Activated CD8-positive, alpha-beta T cell treated with anti-CD3 and anti-CD28 coated beads for 36 hours (primary cell): Measurements from ENCODE around the gene RHBG. TPM values are rescaled to one million over a fixed set of nuclear protein-coding genes. Genes with fewer than 3 reads are reported as not detected.
"Not testable (repeated sequence)": the region's sequence is repeated elsewhere in the genome, so short reads cannot be mapped to it uniquely, and the experiment has no call there.

Experiments used
- ATAC-seq: fragments of 200-7000 bp; cut with Tn5 transposase; one replicate; pipeline ENCODE4 v1.10.0; 2021; ENCODE audit warnings: mild to moderate bottlenecking, moderate library complexity
- CTCF ChIA-PET: fragments of 350-600 bp; sonication (Branson Sonifier 250); formaldehyde crosslinking; loops from one replicate; lab custom pipeline; 2021; ENCODE audit warnings: antibody characterized with exemption; lab: Charles Lee
- POLR2A ChIA-PET: fragments of 350-600 bp; sonication (Branson Sonifier 250); formaldehyde crosslinking; loops from one replicate; lab custom pipeline; 2021; ENCODE audit warnings: antibody characterized with exemption; lab: Charles Lee
- DNase-seq: peaks from one replicate; pipeline ENCODE4 v3.0.0-alpha.2; 2020
- H3K27ac Mint-ChIP-seq: one replicate; pipeline ENCODE4 v1.8.0; 2021; ENCODE audit warnings: mild to moderate bottlenecking, mixed read lengths
- H3K27me3 Mint-ChIP-seq: one replicate; pipeline ENCODE4 v1.8.0; 2021; ENCODE audit warnings: mixed read lengths
- H3K36me3 Mint-ChIP-seq: one replicate; pipeline ENCODE4 v1.8.0; 2021; ENCODE audit warnings: low read depth, mixed read lengths
- H3K4me1 Mint-ChIP-seq: one replicate; pipeline ENCODE4 v1.8.0; 2021; ENCODE audit warnings: low read depth, mixed read lengths
- H3K4me3 Mint-ChIP-seq: one replicate; pipeline ENCODE4 v1.8.0; 2021; ENCODE audit warnings: mild to moderate bottlenecking, moderate library complexity, mixed read lengths
- H3K9me3 Mint-ChIP-seq: one replicate; pipeline ENCODE4 v1.8.0; 2021; ENCODE audit warnings: mixed read lengths
- intact Hi-C: fragments of 100-400 bp; cut with micrococcal nuclease; formaldehyde crosslinking; loops from one replicate; pipeline ENCODE4 v1.10.0; 2022
- total RNA-seq, 2 experiments: library from RNA; stranded (reverse); gene quantifications; one replicate each; pipeline ENCODE4 v1.2.3, GENCODE V29; 2021
- TF ChIP-seq, protein P1 (sequence below): fragments of 200-600 bp; IDR thresholded peaks from one replicate; pipeline ENCODE4 v1.8.0; 2022; ENCODE audit warnings: antibody characterized with exemption, mild to moderate bottlenecking

Gene RHBG
- total RNA-seq, 2 experiments from 2014 or later: not detected

DNA sequence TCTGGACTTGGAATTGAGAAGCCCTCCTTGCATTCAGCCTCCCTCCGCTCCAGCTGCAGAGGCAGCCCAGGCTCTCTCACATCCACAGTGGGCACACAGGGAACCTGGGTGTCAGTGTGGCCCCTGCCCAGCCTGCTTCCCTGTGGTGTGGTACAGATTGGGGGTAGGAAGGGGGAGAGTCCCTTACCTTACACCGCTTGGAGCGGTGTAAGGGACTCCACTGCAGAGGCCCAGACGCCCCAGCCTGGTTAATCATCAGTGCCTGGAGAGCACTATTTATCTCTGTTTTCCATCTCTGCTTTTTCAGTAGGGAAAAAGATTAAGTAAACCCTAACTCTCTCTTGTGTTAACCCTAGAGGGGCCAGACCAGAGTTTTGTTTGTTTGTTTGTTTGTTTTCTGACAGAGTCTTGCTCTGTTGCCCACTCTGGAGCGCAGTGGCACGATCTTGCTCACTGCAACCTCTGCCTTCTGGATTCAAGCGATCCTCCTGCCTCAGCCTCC, 803 bp upstream of the RHBG start:
- DNase-seq: no peak

DNA sequence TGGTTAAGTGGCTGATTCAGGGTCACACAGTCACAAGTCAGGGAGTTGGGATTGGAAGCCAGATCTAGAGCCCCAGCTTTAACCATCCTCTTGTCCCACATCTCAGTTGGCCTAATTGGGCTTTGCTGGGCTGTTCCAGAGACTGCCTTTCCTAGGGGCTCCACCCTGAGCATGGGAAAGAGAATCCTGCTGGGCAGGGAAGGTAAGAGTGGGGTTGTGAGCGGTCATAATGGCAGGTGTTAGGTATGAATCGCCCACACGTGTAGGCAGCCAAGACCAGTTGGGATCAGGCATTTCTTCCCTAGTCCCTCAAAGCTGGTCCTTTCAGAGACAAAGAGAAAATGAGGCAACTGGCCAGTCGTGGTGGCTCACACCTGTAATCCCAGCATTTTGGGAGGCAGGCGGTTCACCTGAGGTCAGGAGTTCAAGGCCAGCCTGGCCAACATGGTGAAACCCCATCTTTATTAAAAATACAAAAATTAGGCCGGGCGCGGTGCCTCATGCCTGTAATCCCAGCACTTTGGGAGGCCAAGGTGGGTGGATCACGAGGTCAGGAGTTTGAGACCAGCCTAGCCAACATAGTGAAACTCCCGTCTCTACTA, 775 bp downstream of the RHBG start:
- H3K36me3 Mint-ChIP-seq, H3K4me1 Mint-ChIP-seq, DNase-seq, H3K27ac Mint-ChIP-seq, H3K9me3 Mint-ChIP-seq, intact Hi-C loops, ATAC-seq: not testable (repeated sequence)
- H3K27me3 Mint-ChIP-seq: peaks cover 45% of the 10 kb centered on the region
- POLR2A ChIA-PET: interaction anchor here (0.5 kb wide), 1 partner anchor 56 kb away, joined by 4 read pairs; no protein-coding TSS in a partner anchor
- peak overlapping the region; percentile 7 for H3K4me3 Mint-ChIP-seq
- CTCF ChIA-PET: interaction anchor here (4.6 to 6.1 kb wide), 2 partner anchors 15 to 76 kb away, joined by 26 to 73 read pairs; no protein-coding TSS in a partner anchor

More for the DNA sequence above, 803 bp upstream of the RHBG start:
- no peak overlapping the region for H3K4me3 Mint-ChIP-seq
- peaks cover 2% of the 10 kb centered on the region for H3K4me1 Mint-ChIP-seq
- H3K27ac Mint-ChIP-seq: no peak overlapping the region
- H3K27me3 Mint-ChIP-seq: peaks cover 46% of the 10 kb centered on the region
- no peak for ATAC-seq
- H3K36me3 Mint-ChIP-seq: no peaks in the 10 kb centered on the region
- ChIA-PET POLR2A (no interaction called here), CTCF (interaction anchor here (0.7 to 6.1 kb wide), 2 partner anchors 17 to 78 kb away, joined by 5 to 73 read pairs; no protein-coding TSS in a partner anchor)
- no peaks in the 10 kb centered on the region for H3K9me3 Mint-ChIP-seq
- TF ChIP-seq, protein P1, sequence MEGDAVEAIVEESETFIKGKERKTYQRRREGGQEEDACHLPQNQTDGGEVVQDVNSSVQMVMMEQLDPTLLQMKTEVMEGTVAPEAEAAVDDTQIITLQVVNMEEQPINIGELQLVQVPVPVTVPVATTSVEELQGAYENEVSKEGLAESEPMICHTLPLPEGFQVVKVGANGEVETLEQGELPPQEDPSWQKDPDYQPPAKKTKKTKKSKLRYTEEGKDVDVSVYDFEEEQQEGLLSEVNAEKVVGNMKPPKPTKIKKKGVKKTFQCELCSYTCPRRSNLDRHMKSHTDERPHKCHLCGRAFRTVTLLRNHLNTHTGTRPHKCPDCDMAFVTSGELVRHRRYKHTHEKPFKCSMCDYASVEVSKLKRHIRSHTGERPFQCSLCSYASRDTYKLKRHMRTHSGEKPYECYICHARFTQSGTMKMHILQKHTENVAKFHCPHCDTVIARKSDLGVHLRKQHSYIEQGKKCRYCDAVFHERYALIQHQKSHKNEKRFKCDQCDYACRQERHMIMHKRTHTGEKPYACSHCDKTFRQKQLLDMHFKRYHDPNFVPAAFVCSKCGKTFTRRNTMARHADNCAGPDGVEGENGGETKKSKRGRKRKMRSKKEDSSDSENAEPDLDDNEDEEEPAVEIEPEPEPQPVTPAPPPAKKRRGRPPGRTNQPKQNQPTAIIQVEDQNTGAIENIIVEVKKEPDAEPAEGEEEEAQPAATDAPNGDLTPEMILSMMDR: no peak
- intact Hi-C loops: no loop called here

DNA sequence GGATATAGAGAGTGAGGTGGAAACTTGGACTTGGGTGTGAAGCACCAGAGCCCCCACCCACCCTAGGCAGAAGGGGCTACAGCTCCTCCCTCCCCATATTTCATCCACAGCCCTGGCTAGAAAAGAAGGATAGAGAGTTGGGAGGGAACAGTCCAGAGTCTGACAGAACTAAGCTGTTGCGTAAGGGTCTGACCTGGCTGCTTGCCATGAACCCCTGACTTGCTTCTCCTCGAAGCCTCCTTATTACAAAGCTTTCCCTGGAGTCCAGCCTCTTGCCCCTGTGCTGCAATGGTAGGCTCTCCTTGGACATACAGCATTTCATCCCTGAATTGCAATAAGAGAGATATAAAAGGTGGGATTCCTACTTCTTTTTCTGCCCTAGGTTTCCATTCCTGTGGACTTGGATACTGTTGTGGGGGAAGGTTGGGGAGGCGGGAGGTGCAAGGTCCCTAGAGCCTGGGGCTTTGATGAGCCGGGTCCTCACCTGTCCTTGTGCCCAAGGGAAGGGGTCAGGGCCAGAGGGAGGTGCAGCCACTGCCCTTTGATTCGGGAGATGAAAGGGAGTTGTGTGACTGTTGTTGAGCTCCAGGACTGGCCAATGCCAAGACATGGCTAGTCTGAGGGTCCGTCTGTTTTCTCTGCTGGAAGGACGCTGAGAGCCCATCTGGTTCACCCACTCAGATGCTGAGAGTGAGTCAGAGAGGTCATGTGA, 2.7 kb downstream of the RHBG start:
- TF ChIP-seq, protein P1: no peak
- peak; percentile 27 for ATAC-seq
- Mint-ChIP-seq H3K36me3 (no peaks in the 10 kb centered on the region), H3K27me3 (peaks cover 42% of the 10 kb centered on the region), H3K9me3 (no peaks in the 10 kb centered on the region), H3K4me3 (no peak overlapping the region), H3K4me1 (peaks cover 2% of the 10 kb centered on the region), H3K27ac (no peak overlapping the region)
- intact Hi-C loops: no loop called here
- DNase-seq: peak; percentile 32
- CTCF ChIA-PET: interaction anchor here (1.0 to 6.1 kb wide), 5 partner anchors 9 to 306 kb away, joined by 3 to 73 read pairs (median 4); no protein-coding TSS in a partner anchor
- POLR2A ChIA-PET: interaction anchor here (0.5 to 1.1 kb wide), 3 partner anchors 31 to 240 kb away, joined by 3 to 4 read pairs (median 3); no protein-coding TSS in a partner anchor

DNA sequence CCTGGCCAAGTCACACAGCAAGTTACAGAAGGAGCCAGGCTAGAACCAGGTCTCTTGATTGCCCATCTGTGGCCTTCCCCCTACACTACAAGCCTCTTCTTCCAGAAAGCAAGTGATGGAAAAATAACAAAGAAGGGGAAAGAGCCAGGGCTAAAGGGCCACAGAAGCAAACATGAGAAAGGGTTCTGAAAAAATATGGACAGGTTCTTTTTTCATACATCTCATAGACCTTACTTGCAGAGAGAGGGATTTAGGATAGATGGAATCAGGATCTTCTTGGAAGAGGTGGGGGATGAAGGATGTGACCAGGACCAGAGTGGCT, 3.2 kb downstream of the RHBG start:
- H3K9me3 Mint-ChIP-seq: no peaks in the 10 kb centered on the region
- DNase-seq: no peak
- TF ChIP-seq, protein P1: no peak
- peaks cover 43% of the 10 kb centered on the region for H3K27me3 Mint-ChIP-seq
- POLR2A ChIA-PET: no interaction called here
- ATAC-seq: peak; percentile 64
- CTCF ChIA-PET: interaction anchor here (1.0 to 6.1 kb wide), 4 partner anchors 10 to 242 kb away, joined by 3 to 73 read pairs (median 14); no protein-coding TSS in a partner anchor
- H3K36me3 Mint-ChIP-seq: no peaks in the 10 kb centered on the region
- intact Hi-C loops: no loop called here
- H3K27ac Mint-ChIP-seq: no peak overlapping the region
- no peak overlapping the region for H3K4me3 Mint-ChIP-seq
- peaks cover 2% of the 10 kb centered on the region for H3K4me1 Mint-ChIP-seq

DNA sequence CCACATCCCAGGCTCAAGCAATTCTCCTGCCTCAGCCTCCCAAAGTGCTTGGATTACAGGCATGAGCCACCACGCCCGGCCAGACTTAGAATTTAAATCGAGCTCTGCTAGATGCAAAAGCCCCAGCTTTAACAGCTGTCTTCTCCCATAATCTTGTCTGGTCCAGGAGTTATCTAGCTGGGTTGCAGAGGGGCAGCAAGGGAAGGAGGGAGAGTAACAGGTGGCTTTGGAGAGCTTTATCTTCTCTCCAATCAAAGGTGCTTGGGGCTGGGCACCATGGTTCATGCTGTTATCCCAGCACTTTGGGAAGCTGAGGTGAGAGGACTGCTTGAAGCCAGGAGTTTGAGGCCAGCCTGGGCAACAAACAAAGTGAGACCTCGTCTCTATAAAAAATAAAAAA, 3.9 kb downstream of the RHBG start:
- ATAC-seq (no peak), DNase-seq (no peak)
- Mint-ChIP-seq H3K36me3 (no peaks in the 10 kb centered on the region), H3K27ac (no peak overlapping the region), H3K4me3 (no peak overlapping the region), H3K27me3 (peaks cover 39% of the 10 kb centered on the region), H3K4me1 (peaks cover 2% of the 10 kb centered on the region), H3K9me3 (no peaks in the 10 kb centered on the region)
- intact Hi-C loops: no loop called here
- ChIA-PET POLR2A (no interaction called here), CTCF (interaction anchor here (1.0 to 6.1 kb wide), 5 partner anchors 8 to 243 kb away, joined by 3 to 73 read pairs (median 4); no protein-coding TSS in a partner anchor)
- TF ChIP-seq, protein P1: no peak
